B cell (primary cell): ENCODE results near the gene CCDC9. TPM values are rescaled to one million over a fixed set of nuclear protein-coding genes. Genes with fewer than 3 reads are reported as not detected.

Source experiments
- ATAC-seq: fragments of 200-7000 bp; cut with Tn5 transposase; one replicate; pipeline ENCODE4 v1.10.0; 2021; ENCODE audit warnings: low read depth, mild to moderate bottlenecking, moderate number of reproducible peaks, moderate library complexity
- CTCF ChIA-PET: fragments of 350-600 bp; sonication (Branson Sonifier 250); formaldehyde crosslinking; loops from one replicate; lab custom pipeline; 2021; ENCODE audit warnings: antibody characterized with exemption, inconsistent platforms; lab: Charles Lee
- POLR2A ChIA-PET: fragments of 350-600 bp; sonication (Branson Sonifier 250); formaldehyde crosslinking; loops from one replicate; lab custom pipeline; 2021; ENCODE audit warnings: antibody characterized with exemption; lab: Charles Lee
- DNase-seq: peaks from one replicate; pipeline ENCODE4 v3.0.0; 2013
- H2AFZ ChIP-seq: 2 replicates; pipeline ENCODE4 v1.6.1; 2012; ENCODE audit warnings: mild to moderate bottlenecking, low read depth, low read length; ENCODE audit not compliant: insufficient read depth, poor library complexity, severe bottlenecking
- H3K27ac ChIP-seq, 2 donors: 1 replicate in 1 of 2; 2 replicates in 1 of 2; pipeline ENCODE4 v1.5.1; 2012 to 2013; ENCODE audit warnings: low read length in 2 of 2, mild to moderate bottlenecking in 2 of 2, moderate library complexity in 1 of 2
- H3K27me3 ChIP-seq, 4 experiments: fragments of 200-600 bp in 1 of 4; sonication (generic) in 1 of 4; replicated peaks in 1 of 4; 1 replicate in 2 of 4; 2 replicates in 2 of 4; pipeline versions ENCODE4 v1.6.1 to v1.7.0; 2013 to 2016; ENCODE audit warnings: low read length in 3 of 4, mild to moderate bottlenecking in 2 of 4, mixed read lengths in 1 of 4, moderate library complexity in 1 of 4; ENCODE audit not compliant: insufficient read depth in 4 of 4, control insufficient read depth in 3 of 4; ENCODE audit errors: control extremely low read depth in 1 of 4
- H3K36me3 ChIP-seq, 2 experiments: replicated peaks in 1 of 2; 1 replicate in 1 of 2; 2 replicates in 1 of 2; pipeline versions ENCODE4 v1.6.1 to v1.7.1; 2013; ENCODE audit warnings: low read length in 1 of 2; ENCODE audit not compliant: insufficient read depth in 2 of 2, control insufficient read depth in 1 of 2; ENCODE audit errors: control extremely low read depth in 1 of 2, extremely low read depth in 1 of 2
- H3K4me1 ChIP-seq, 2 donors: fragments of 200-600 bp in 1 of 2; sonication (generic) in 1 of 2; 1 replicate in 1 of 2; 2 replicates in 1 of 2; pipeline versions ENCODE4 v1.5.1 to v1.6.1; 2013 to 2017; ENCODE audit warnings: low read length in 2 of 2; ENCODE audit not compliant: control insufficient read depth in 2 of 2, insufficient read depth in 2 of 2
- H3K4me2 ChIP-seq: replicated peaks from 2 replicates; pipeline ENCODE3; 2012; ENCODE audit warnings: mild to moderate bottlenecking, low read depth, low read length; ENCODE audit not compliant: poor library complexity, severe bottlenecking
- H3K4me3 ChIP-seq, 5 experiments: fragments of 200-600 bp in 1 of 5; sonication (generic) in 1 of 5; 1 replicate in 3 of 5; 2 replicates in 2 of 5; pipeline versions ENCODE4 v1.5.1 to v1.7.0; 2011 to 2016; ENCODE audit warnings: low read length in 4 of 5, mild to moderate bottlenecking in 4 of 5, low read depth in 2 of 5, control low read depth in 1 of 5, moderate library complexity in 1 of 5; ENCODE audit not compliant: insufficient read depth in 1 of 5; ENCODE audit errors: control extremely low read depth in 1 of 5, extremely low read depth in 1 of 5
- H3K79me2 ChIP-seq: fragments of 200-600 bp; sonication (generic); one replicate; pipeline ENCODE4 v1.6.0; 2016; ENCODE audit warnings: low read length; ENCODE audit not compliant: control insufficient read depth, insufficient read depth
- H3K9ac ChIP-seq: fragments of 200-600 bp; sonication (generic); 2 replicates; pipeline ENCODE4 v1.6.1; 2017; ENCODE audit warnings: mild to moderate bottlenecking, low read length, moderate library complexity
- H3K9me3 ChIP-seq, 3 donors: one replicate each; pipeline versions ENCODE4 v1.6.1 to v1.7.1; 2013; ENCODE audit warnings: low read length in 2 of 3; ENCODE audit not compliant: control insufficient read depth in 2 of 3, insufficient read depth in 1 of 3; ENCODE audit errors: control extremely low read depth in 1 of 3
- H4K20me1 ChIP-seq: 2 replicates; pipeline ENCODE4 v1.6.0; 2012; ENCODE audit warnings: mild to moderate bottlenecking, low read length; ENCODE audit not compliant: insufficient read depth, control insufficient read depth, poor library complexity, severe bottlenecking
- H3K27ac Mint-ChIP-seq: one replicate; pipeline ENCODE4 v1.8.0; 2021; ENCODE audit warnings: mixed read lengths
- H3K27me3 Mint-ChIP-seq: one replicate; pipeline ENCODE4 v1.8.0; 2021; ENCODE audit warnings: mixed read lengths
- H3K4me1 Mint-ChIP-seq: one replicate; pipeline ENCODE4 v1.8.0; 2021; ENCODE audit warnings: mixed read lengths
- H3K4me3 Mint-ChIP-seq: one replicate; pipeline ENCODE4 v1.8.0; 2021; ENCODE audit warnings: mixed read lengths
- H3K9me3 Mint-ChIP-seq: one replicate; pipeline ENCODE4 v1.8.0; 2022; ENCODE audit warnings: mixed read lengths; ENCODE audit not compliant: insufficient read depth
- EZH2 ChIP-seq: IDR thresholded peaks from 2 replicates; pipeline ENCODE4 v1.6.1; 2012; ENCODE audit warnings: borderline replicate concordance, low read depth, mild to moderate bottlenecking, moderate library complexity, low read length; ENCODE audit not compliant: insufficient read depth, poor library complexity, severe bottlenecking
- WGBS: methylation state at CpG from one replicate; pipeline ENCODE4 v1.1.5; 2013; ENCODE audit warnings: missing lambda C conversion rate; ENCODE audit not compliant: insufficient coverage; 5-methylcytosine and 5-hydroxymethylcytosine counted together
- intact Hi-C: fragments of 100-400 bp; cut with micrococcal nuclease; formaldehyde crosslinking; loops from one replicate; pipeline ENCODE4 v1.10.0; 2022
- polyA plus RNA-seq: library from polyadenylated mRNA; depleted of rRNA; stranded (reverse); fragments of >200 nt; gene quantifications from 2 replicates; pipeline ENCODE4 v1.2.3, GENCODE V29; 2012
- small RNA-seq: library from RNA; depleted of rRNA; stranded (forward); fragments of <200 nt; gene quantifications from one replicate; pipeline ENCODE3, GENCODE V24; 2012; ENCODE audit warnings: low replicate concordance, low read depth; ENCODE audit not compliant: insufficient read length
- total RNA-seq, 2 donors: library from RNA; stranded (reverse); fragments of 120-200 nt in 1 of 2; gene quantifications; 1 replicate in 1 of 2; 2 replicates in 1 of 2; pipeline versions ENCODE4 v1.2.3 to v1.2.4, GENCODE V29; 2013 to 2022
- TF ChIP-seq, protein P1 (sequence below): fragments of 200-600 bp; IDR thresholded peaks from one replicate; pipeline ENCODE4 v1.8.0; 2022; ENCODE audit warnings: antibody characterized with exemption, mild to moderate bottlenecking

CCDC9 gene
- total and polyA plus RNA-seq, 2 donors (not counting 1 experiment from before 2014, with no cell fraction given) = 12.3 to 54.7 TPM

DNA sequence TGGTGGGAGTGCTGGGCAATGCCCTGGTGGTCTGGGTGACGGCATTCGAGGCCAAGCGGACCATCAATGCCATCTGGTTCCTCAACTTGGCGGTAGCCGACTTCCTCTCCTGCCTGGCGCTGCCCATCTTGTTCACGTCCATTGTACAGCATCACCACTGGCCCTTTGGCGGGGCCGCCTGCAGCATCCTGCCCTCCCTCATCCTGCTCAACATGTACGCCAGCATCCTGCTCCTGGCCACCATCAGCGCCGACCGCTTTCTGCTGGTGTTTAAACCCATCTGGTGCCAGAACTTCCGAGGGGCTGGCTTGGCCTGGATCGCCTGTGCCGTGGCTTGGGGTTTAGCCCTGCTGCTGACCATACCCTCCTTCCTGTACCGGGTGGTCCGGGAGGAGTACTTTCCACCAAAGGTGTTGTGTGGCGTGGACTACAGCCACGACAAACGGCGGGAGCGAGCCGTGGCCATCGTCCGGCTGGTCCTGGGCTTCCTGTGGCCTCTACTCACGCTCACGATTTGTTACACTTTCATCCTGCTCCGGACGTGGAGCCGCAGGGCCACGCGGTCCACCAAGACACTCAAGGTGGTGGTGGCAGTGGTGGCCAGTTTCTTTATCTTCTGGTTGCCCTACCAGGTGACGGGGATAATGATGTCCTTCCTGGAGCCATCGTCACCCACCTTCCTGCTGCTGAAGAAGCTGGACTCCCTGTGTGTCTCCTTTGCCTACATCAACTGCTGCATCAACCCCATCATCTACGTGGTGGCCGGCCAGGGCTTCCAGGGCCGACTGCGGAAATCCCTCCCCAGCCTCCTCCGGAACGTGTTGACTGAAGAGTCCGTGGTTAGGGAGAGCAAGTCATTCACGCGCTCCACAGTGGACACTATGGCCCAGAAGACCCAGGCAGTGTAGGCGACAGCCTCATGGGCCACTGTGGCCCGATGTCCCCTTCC, 63.9 kb downstream of the CCDC9 start:
- 95% methylated on average over 45 of the region's 46 CpGs for WGBS
- no peaks in the 10 kb centered on the region for H3K9me3 Mint-ChIP-seq
- CTCF ChIA-PET = interaction anchor here (0.6 kb wide), 1 partner anchor 241 kb away, joined by 5 read pairs; no protein-coding TSS in a partner anchor

More for the DNA sequence above, 63.9 kb downstream of the CCDC9 start:
- intact Hi-C loops = no loop called here
- no peak overlapping the region for H3K4me3 ChIP-seq
- no peaks in the 10 kb centered on the region for H3K36me3 ChIP-seq
- H3K4me1 ChIP-seq = peaks cover 0 to 4% of the 10 kb centered on the region in 2 donors
- H3K27me3 Mint-ChIP-seq = peaks cover 18% of the 10 kb centered on the region
- H2AFZ ChIP-seq = no peak overlapping the region
- no peak overlapping the region for H3K4me2 ChIP-seq
- H4K20me1 ChIP-seq = no peaks in the 10 kb centered on the region
- H3K27ac ChIP-seq = no peak overlapping the region
- no peak for TF ChIP-seq EZH2
- TF ChIP-seq, protein P1, sequence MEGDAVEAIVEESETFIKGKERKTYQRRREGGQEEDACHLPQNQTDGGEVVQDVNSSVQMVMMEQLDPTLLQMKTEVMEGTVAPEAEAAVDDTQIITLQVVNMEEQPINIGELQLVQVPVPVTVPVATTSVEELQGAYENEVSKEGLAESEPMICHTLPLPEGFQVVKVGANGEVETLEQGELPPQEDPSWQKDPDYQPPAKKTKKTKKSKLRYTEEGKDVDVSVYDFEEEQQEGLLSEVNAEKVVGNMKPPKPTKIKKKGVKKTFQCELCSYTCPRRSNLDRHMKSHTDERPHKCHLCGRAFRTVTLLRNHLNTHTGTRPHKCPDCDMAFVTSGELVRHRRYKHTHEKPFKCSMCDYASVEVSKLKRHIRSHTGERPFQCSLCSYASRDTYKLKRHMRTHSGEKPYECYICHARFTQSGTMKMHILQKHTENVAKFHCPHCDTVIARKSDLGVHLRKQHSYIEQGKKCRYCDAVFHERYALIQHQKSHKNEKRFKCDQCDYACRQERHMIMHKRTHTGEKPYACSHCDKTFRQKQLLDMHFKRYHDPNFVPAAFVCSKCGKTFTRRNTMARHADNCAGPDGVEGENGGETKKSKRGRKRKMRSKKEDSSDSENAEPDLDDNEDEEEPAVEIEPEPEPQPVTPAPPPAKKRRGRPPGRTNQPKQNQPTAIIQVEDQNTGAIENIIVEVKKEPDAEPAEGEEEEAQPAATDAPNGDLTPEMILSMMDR = no peak
- no peak overlapping the region for H3K4me3 Mint-ChIP-seq
- ATAC-seq (no peak), DNase-seq (no peak)
- H3K9ac ChIP-seq = no peak overlapping the region
- H3K27me3 ChIP-seq = peaks cover 0 to 11% (median under 1%) of the 10 kb centered on the region in 4 experiments
- H3K79me2 ChIP-seq = no peaks in the 10 kb centered on the region
- H3K4me1 Mint-ChIP-seq = no peaks in the 10 kb centered on the region
- POLR2A ChIA-PET = no interaction called here
- peak overlapping the region; percentile 10 for H3K27ac Mint-ChIP-seq
- H3K9me3 ChIP-seq = peaks cover 0 to 13% (median 0%) of the 10 kb centered on the region in 3 donors

Small RNAs within 50 kb of the gene (small RNA-seq; reads per million reads assigned to genes)
- not detected for gene MIR3190

Other genes with a start within 250 kb of the CCDC9 start
- gene NPAS1, start 236.7 kb upstream of the CCDC9 start, total RNA-seq = 1.1 TPM in 2 replicates
- 0.43 and 1.7 TPM in 2 replicates for gene NPAS1, start 236.7 kb upstream of the CCDC9 start, polyA plus RNA-seq
- 24.4 and 24.9 TPM in 2 replicates for gene TMEM160, start 207.9 kb upstream of the CCDC9 start, total RNA-seq
- 30.8 and 45.2 TPM in 2 replicates for gene TMEM160, start 207.9 kb upstream of the CCDC9 start, polyA plus RNA-seq
- gene ZC3H4, start 142.7 kb upstream of the CCDC9 start, total RNA-seq = 66.9 and 73.7 TPM in 2 replicates
- 12.7 and 15.4 TPM in 2 replicates for gene ZC3H4, start 142.7 kb upstream of the CCDC9 start, polyA plus RNA-seq
- gene SAE1, start 125.7 kb upstream of the CCDC9 start, total RNA-seq = 41.0 and 45.1 TPM in 2 replicates
- gene SAE1, start 125.7 kb upstream of the CCDC9 start, polyA plus RNA-seq = 26.0 and 26.5 TPM in 2 replicates
- gene BBC3, start 25.3 kb upstream of the CCDC9 start, total RNA-seq = 10.2 and 11.0 TPM in 2 replicates
- 17.8 and 29.0 TPM in 2 replicates for gene BBC3, start 25.3 kb upstream of the CCDC9 start, polyA plus RNA-seq
- 13.6 and 15.8 TPM in 2 replicates for gene INAFM1, start 18.4 kb downstream of the CCDC9 start, total RNA-seq
- 6.6 and 6.8 TPM in 2 replicates for gene INAFM1, start 18.4 kb downstream of the CCDC9 start, polyA plus RNA-seq
- gene C5AR1, start 53.3 kb downstream of the CCDC9 start, total RNA-seq = 1.9 and 4.9 TPM in 2 replicates
- 3.1 and 4.1 TPM in 2 replicates for gene C5AR1, start 53.3 kb downstream of the CCDC9 start, polyA plus RNA-seq
- gene C5AR2, start 75.7 kb downstream of the CCDC9 start, total RNA-seq = 0.25 and 0.58 TPM in 2 replicates
- 1.2 and 1.5 TPM in 2 replicates for gene C5AR2, start 75.7 kb downstream of the CCDC9 start, polyA plus RNA-seq
- 24.3 and 25.1 TPM in 2 replicates for gene DHX34, start 92.8 kb downstream of the CCDC9 start, total RNA-seq
- gene DHX34, start 92.8 kb downstream of the CCDC9 start, polyA plus RNA-seq = 25.6 and 31.3 TPM in 2 replicates
- not detected in 2 replicates for gene MEIS3, start 163.0 kb downstream of the CCDC9 start, total RNA-seq
- not detected in 2 replicates for gene MEIS3, start 163.0 kb downstream of the CCDC9 start, polyA plus RNA-seq
- not detected in 2 replicates for gene SLC8A2, start 215.4 kb downstream of the CCDC9 start, total RNA-seq
- 0.07 TPM in 1 of 2 replicates, not detected in the other for gene SLC8A2, start 215.4 kb downstream of the CCDC9 start, polyA plus RNA-seq
- gene KPTN, start 227.7 kb downstream of the CCDC9 start, total RNA-seq = 8.1 and 11.7 TPM in 2 replicates
- gene KPTN, start 227.7 kb downstream of the CCDC9 start, polyA plus RNA-seq = 11.4 TPM in 2 replicates